Ishikawa (cell line): Measurements from ENCODE around the gene RFXANK.

Experiments
- CEBPB ChIP-seq: IDR thresholded peaks from 2 replicates; pipeline ENCODE4 v1.6.1; 2012
- CREB1 ChIP-seq: IDR thresholded peaks from 2 replicates; pipeline ENCODE4 v1.6.1; 2012; ENCODE audit warnings: low read depth
- EGR1 ChIP-seq: IDR thresholded peaks from 2 replicates; pipeline ENCODE4 v1.6.1; 2012
- EP300 ChIP-seq: IDR thresholded peaks from 2 replicates; pipeline ENCODE4 v1.6.1; 2012; ENCODE audit warnings: borderline replicate concordance
- FOXM1 ChIP-seq: IDR thresholded peaks from 2 replicates; pipeline ENCODE4 v1.6.1; 2012; ENCODE audit warnings: low read depth, borderline replicate concordance
- MAX ChIP-seq: IDR thresholded peaks from 2 replicates; pipeline ENCODE4 v1.6.1; 2012
- NFIC ChIP-seq: IDR thresholded peaks from 2 replicates; pipeline ENCODE4 v1.6.1; 2012
- RAD21 ChIP-seq: IDR thresholded peaks from 2 replicates; pipeline ENCODE4 v1.6.1; 2012; ENCODE audit warnings: low read depth
- REST ChIP-seq: IDR thresholded peaks from 2 replicates; pipeline ENCODE4 v1.6.1; 2012; ENCODE audit warnings: low read depth, mild to moderate bottlenecking
- TAF1 ChIP-seq: IDR thresholded peaks from 2 replicates; pipeline ENCODE4 v1.6.1; 2012; ENCODE audit warnings: low read depth, mild to moderate bottlenecking
- TCF12 ChIP-seq: IDR thresholded peaks from 2 replicates; pipeline ENCODE4 v1.6.1; 2012; ENCODE audit warnings: low read depth
- TEAD4 ChIP-seq: IDR thresholded peaks from 2 replicates; pipeline ENCODE4 v1.6.1; 2012
- YY1 ChIP-seq: IDR thresholded peaks from 2 replicates; pipeline ENCODE4 v1.6.1; 2012; ENCODE audit warnings: low read depth
- ZBTB7A ChIP-seq: IDR thresholded peaks from 2 replicates; pipeline ENCODE4 v1.6.1; 2012; ENCODE audit warnings: low read depth
- TF ChIP-seq, protein P1 (sequence below): IDR thresholded peaks from 2 replicates; pipeline ENCODE4 v1.6.1; 2012

Gene RFXANK

GRCh38 chr19:19223636-19224035 is 31.6 kb downstream of the RFXANK start:
- TF ChIP-seq NFIC (no peak), CEBPB (no peak), ZBTB7A (no peak), TEAD4 (no peak), TAF1 (no peak), FOXM1 (no peak), REST (no peak), TCF12 (no peak), EP300 (no peak), RAD21 (no peak)
- TF ChIP-seq, protein P1, sequence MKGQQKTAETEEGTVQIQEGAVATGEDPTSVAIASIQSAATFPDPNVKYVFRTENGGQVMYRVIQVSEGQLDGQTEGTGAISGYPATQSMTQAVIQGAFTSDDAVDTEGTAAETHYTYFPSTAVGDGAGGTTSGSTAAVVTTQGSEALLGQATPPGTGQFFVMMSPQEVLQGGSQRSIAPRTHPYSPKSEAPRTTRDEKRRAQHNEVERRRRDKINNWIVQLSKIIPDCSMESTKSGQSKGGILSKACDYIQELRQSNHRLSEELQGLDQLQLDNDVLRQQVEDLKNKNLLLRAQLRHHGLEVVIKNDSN, result no peak

DNA sequence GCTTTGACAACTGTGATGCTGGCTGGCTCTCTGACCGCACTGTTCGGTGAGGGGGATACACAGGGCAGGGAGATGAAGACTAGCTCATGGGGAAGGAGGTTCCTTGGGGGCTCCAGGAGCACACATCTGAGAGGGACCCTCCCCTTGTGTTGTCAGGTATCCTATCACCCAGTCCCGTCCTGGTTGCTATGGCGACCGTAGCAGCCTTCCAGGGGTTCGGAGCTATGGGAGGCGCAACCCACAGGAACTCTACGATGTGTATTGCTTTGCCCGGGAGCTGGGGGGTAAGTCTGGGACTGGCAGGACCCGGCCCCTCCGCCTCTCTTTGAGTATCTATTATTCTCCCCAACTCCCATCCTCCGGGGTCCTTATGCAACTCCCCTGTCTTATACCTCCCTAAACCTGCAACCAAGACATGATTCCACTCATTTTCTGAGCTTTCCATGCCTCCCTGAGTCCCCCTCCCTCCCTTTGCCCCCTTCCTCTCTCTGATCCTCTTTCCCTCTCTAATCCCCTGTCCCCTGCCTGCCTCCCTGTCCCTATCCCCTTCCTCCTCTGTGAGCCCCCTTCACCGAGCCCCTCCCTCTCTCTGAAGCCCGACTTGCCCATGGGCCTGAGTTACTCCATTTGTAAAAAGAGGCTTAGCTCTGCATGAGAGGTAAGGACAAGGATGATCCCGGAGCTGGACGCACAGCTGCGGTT is 32.2 kb downstream of the RFXANK start:
- TF ChIP-seq RAD21, result no peak
- TF ChIP-seq TAF1, result no peak
- no peak for TF ChIP-seq FOXM1
- TF ChIP-seq, protein P1, result no peak
- TF ChIP-seq TEAD4, result no peak
- TF ChIP-seq YY1, result no peak

GRCh38 chr19:19224852-19225494 is 32.9 kb downstream of the RFXANK start:
- no peak for TF ChIP-seq TCF12
- TF ChIP-seq CEBPB, result no peak
- peak; percentile 66 for TF ChIP-seq RAD21
- TF ChIP-seq MAX, result peak; percentile 91
- TF ChIP-seq YY1, result 0 out of 2 replicates have a peak, but pooled peaks have one; percentile 8

DNA sequence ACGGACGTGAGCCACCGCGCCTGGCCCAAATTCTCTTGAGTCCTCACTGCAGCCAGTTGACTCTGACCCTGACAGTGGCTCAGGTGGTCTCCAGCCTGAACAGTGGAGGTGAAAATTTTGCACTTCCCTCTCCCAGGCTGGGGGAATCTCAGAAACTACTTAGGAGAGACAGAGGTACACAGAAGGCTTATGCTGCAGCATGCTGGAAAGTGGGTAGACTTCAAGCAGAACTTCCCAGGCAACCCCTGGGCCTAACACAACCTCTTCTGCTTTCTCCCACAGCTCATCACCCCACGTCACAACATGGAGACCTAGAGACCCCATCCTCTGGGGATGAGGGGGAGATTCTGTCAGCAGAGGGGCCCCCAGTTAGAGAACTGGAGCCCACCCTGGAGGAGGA is 34.1 kb downstream of the RFXANK start:
- no peak for TF ChIP-seq FOXM1
- no peak for TF ChIP-seq REST
- TF ChIP-seq MAX, result no peak

DNA sequence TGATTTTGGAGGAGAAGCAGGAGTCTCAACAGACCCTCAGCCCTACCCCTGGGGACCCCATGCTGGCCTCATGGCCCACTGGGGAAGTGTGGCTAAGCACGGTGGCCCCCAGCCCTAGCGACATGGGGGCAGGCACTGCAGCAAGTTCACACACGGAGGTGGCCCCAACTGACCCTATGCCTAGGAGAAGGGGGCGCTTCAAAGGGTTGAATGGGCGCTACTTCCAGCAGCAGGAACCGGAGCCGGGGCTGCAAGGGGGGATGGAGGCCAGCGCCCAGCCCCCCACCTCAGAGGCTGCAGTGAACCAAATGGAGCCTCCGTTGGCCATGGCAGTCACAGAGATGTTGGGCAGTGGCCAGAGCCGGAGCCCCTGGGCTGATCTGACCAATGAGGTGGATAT is 34.6 kb downstream of the RFXANK start:
- TF ChIP-seq YY1, result no peak
- no peak for TF ChIP-seq REST
- TF ChIP-seq EP300, result no peak
- TF ChIP-seq TEAD4, result no peak
- TF ChIP-seq, protein P1, result no peak
- TF ChIP-seq NFIC, result no peak
- TF ChIP-seq TAF1, result no peak
- no peak for TF ChIP-seq MAX
- no peak for TF ChIP-seq CREB1
- no peak for TF ChIP-seq FOXM1
- no peak for TF ChIP-seq ZBTB7A
- TF ChIP-seq EGR1, result no peak
- no peak for TF ChIP-seq RAD21
- no peak for TF ChIP-seq TCF12
- no peak for TF ChIP-seq CEBPB
